HCT116 (cell line): ENCODE results near the gene KCNK16.

Experiments used
- CBX3 ChIP-seq: IDR thresholded peaks from 2 replicates; pipeline ENCODE4 v1.6.1; 2012; ENCODE audit warnings: low read depth
- CTCF ChIP-seq, 3 experiments: fragments of 200-600 bp in 1 of 3; sonication (generic) in 1 of 3; IDR thresholded peaks in 2 of 3; conservative IDR thresholded peaks in 1 of 3; 2 replicates each; pipeline ENCODE4 v1.5.1; 2012 to 2017; ENCODE audit warnings: low read depth in 2 of 3, low read length in 2 of 3, antibody characterized with exemption in 1 of 3, borderline replicate concordance in 1 of 3, control low read depth in 1 of 3, mild to moderate bottlenecking in 1 of 3, mixed read lengths in 1 of 3, mixed run types in 1 of 3, moderate library complexity in 1 of 3; ENCODE audit not compliant: insufficient read depth in 1 of 3
- RAD21 ChIP-seq: IDR thresholded peaks from 2 replicates; pipeline ENCODE4 v1.6.1; 2012; ENCODE audit warnings: low read depth, mild to moderate bottlenecking
- ZBTB33 ChIP-seq: IDR thresholded peaks from 2 replicates; pipeline ENCODE4 v1.6.1; 2011; ENCODE audit warnings: mild to moderate bottlenecking, low read length, moderate library complexity; ENCODE audit not compliant: insufficient replicate concordance; ENCODE audit errors: extremely low read depth

- TF ChIP-seq RAD21 (no peak), CBX3 (no peak), CTCF (IDR thresholded peaks at IDR 0.05 in 2 of 3, conservative IDR thresholded peaks at IDR 0.05 in 1 of 3; ENCODE audit: borderline replicate concordance in 1 of 3, insufficient read depth in 1 of 3, low read depth in 2 of 3, low read length in 2 of 3) (no peak), ZBTB33 (no peak)
These were observed 21.8 kb downstream of the KCNK16 start for GRCh38 chr6:39300739-39301138.
